NCI-H146 (cell line): ENCODE results near the gene TMPRSS7.
"Not testable (repeated sequence)": the region's sequence is repeated elsewhere in the genome, so short reads cannot be mapped to it uniquely, and the experiment has no call there.

Experiments used
- DNase-seq: peaks from one replicate; lab custom pipeline; 2025; lab: John Stamatoyannopoulos, UW

The TMPRSS7 gene

DNA sequence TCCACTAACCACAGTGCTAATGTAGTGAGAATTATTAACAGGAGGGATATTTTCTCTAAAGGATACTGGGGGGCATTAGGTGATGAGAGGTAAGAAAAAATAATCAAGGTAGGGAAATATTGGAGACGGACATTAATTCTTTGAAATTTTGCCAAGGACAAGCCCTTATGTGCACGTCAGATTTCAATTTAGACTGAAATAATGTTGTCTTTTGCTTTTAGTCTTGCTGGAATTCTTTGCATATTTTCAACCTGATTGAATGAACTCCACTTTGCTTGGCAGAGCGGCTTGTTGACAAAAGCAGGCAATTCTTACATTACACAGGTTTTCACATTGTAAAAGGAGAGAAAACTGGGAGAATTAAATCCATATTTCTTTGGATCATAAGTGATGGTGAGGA lies 26.6 kb downstream of the TMPRSS7 start:
- no peak for DNase-seq

DNA sequence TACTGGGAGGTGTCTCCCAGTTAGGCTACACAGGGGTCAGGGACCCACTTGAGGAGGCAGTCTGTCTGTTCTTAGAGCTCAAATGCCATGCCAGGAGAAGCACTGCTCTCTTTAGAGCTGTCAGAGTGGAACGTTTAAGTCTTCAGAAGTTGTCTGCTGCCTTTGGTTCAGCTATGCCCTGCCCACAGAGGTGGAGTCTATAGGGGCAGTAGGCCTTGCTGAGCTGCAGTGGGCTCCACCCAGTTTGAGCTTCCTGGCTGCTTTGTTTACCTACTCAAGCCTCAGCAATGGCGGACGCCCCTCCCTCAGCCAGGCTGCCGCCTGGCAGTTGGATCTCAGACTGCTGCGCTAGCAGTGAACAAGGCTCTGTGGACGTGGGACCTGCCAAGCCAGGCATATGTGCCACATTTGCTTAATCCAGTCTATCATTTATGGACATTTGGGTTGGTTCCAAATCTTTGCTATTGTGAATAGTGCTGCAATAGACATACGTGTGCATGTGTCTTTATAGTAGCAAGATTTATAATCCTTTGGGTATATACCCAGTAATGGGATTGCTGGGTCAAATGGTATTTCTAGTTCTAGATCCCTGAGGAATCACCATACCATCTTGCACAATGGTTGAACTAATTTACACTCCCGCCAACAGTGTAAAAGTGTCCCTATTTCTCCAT lies 38.0 kb downstream of the TMPRSS7 start:
- DNase-seq = not testable (repeated sequence)

DNA sequence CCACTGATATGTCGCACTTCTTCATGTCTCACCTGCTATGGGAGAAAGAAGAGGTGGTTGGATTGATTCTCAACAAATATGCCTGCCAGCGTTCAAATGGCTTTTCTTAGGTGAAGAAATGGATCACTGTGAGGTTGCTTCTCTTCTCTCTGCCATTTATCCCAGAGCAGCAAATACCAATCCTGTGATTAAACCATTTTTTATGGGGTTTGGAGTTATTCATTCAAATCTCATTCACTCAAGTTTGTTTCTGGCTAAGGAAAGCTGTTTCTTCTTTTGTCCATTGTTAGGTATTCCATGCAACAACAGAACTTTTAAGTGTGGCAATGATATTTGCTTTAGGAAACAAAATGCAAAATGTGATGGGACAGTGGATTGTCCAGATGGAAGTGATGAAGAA lies 39.5 kb downstream of the TMPRSS7 start:
- no peak for DNase-seq

GRCh38 chr3:112074616-112075497 lies 40.3 kb downstream of the TMPRSS7 start:
- peak; percentile 91 for DNase-seq

GRCh38 chr3:112078125-112079083 lies 43.9 kb downstream of the TMPRSS7 start:
- no peak for DNase-seq

DNA sequence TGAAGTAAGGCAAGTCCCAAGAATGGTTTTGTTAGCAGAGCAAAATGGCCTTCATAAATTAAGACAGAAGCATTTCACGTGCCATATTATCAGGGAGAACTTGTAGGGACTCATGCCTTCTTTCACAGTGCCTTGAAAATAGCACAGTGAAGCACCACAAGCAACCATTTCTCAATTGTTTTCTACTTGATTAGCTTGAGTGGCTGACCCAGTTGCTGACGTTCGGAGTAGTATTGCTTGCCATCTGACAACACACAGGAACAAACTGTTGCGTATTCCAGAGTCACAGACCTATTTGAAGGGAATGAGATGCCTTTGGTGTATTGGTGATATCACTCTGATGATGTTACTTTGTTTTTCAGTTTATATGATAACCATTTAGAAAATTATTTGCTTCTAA lies 48.7 kb downstream of the TMPRSS7 start:
- no peak for DNase-seq

DNA sequence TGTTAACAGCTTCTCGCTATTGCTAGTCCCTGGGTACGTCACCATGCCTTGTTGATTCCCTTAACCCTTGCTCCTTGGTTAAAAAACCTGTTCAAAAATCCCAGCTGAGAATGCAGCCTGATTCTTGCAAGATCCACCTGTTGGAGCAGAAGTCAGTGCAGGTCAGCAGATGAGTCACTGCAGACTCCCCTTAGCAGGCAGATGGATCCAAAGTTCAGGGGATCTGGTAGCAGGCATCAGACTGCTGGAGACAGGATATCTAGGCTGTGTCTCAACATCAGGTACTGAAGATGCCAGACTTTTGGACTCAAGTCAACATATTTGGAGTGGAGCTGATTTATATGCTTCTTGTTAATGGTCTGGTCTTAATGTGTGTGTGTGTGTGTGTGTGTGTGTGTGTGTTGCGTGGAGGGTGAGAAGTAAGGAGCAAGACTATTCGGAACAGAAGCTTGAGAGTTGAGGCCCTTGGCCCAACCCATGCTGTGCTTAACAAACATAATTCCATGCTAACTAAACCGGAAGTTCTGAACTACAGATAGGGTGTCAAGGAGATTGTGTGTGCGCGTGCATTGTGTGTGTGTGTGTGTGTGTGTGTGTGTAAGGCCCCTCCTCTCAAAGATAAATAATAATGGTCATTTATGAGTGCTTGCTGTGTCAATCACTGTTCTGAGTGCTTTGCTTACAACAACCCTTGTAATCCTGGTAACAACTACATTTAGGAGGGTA lies 50.6 kb downstream of the TMPRSS7 start:
- DNase-seq = peak; percentile 76

DNA sequence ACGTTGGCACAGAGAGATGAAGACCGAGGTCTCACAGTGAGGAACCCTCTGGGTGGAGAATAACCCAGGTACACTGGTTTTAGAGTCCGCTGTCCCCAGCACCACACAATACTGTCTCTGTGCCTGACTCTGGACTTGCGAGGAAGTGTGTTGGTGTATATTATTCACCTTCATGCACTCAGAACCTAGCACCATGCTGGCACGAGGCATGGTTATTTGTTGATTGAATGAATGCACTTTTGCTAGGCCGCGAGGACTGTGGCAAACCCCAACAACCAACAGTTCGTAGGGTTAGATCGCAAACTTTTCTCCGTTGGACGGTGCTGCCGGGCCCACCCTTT lies 51.2 kb downstream of the TMPRSS7 start:
- no peak for DNase-seq

GRCh38 chr3:112086076-112086854 lies 51.7 kb downstream of the TMPRSS7 start, which contains the start of gene C3orf52:
C3orf52 (plus strand) TSS chr3:112086389; CDS start chr3:112086408, 19 bp downstream.
- DNase-seq = peak; percentile 98

- peak; percentile 46 for DNase-seq
Observed at GRCh38 chr3:112086875-112087524, 52.5 kb downstream of the TMPRSS7 start.

DNA sequence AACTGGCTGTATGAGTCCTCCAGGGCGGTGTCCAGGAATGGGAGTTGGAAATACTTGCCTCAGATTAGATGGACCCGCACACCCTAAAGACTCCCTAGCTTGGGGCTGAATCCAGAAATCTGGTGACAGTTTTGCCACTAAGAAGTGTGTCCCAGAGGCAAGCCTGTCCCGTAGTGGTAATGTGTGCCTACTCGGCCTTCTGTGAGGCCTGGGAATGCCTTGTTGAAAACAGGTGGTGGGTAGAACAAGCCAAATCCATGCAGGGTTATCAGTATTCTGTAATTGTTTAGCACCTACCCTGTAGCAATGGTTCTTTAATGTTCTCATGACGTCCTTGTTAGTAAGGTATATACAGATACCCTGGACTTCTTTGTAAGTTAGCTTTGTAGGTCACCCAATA lies 53.2 kb downstream of the TMPRSS7 start:
- no peak for DNase-seq

DNA sequence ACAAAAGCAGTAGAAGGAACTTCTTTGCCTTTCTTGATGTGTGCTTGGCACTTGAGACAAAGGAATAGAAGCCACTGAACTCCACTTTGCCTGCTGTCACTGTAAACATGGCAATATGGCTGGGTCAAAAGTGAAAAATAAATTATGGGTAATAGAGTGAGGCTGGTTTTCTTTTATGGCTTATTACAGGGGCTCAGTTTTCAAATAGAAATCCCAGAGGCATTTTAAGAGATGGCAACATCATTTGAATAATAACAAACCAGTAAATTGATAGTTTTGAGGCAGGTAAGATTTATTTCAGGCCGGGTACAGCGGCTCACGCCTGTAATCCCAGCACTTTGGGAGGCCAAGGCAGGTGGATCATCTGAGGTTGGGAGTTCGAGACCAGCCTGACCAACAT lies 54.4 kb downstream of the TMPRSS7 start:
- DNase-seq = no peak

DNA sequence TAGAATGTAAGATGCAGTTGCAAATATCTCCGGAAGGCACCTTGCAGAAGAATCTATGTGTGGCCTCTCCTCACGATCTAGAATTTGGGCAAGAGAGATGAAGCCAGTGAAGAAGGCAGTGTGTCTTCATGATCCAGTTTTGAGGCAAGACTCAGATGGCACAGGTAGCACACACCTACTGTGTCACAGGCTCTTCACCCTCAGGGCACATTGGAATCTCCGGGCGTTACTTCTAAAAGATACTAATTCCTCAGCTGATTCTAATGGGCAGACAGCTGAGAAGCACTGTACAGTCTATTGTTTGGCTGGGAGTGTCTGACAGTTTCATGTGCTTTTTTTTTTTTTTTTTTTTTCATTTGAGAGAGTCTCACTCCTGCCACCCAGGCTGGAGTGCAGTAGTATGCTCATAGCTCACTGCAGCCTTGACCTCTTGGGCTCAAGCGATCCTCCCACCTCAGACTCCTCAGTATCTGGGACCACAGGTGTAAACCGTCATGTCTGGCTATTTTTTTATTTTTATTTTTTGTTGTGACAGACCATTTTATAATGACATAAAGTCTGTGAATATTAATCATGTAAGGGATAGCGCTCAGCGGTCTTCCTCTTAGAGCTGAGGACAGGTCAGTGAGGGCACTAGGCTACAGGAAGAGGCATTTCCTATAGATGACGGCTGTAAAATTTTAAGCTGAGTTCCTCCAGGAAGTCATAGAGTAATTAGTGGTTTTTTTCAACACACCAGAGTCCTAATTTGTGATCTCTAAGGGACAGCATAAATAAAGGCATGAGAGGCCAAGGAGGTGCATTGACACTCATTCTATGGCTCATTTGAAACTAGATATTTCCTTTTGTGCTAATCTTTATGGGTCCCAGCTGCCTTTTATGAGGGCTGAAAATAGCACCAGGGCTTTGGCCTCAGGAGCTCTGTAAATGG lies 55.7 kb downstream of the TMPRSS7 start:
- peak; percentile 83 for DNase-seq

- peak; percentile 88 for DNase-seq
Observed at GRCh38 chr3:112090887-112091586, 56.5 kb downstream of the TMPRSS7 start.

DNA sequence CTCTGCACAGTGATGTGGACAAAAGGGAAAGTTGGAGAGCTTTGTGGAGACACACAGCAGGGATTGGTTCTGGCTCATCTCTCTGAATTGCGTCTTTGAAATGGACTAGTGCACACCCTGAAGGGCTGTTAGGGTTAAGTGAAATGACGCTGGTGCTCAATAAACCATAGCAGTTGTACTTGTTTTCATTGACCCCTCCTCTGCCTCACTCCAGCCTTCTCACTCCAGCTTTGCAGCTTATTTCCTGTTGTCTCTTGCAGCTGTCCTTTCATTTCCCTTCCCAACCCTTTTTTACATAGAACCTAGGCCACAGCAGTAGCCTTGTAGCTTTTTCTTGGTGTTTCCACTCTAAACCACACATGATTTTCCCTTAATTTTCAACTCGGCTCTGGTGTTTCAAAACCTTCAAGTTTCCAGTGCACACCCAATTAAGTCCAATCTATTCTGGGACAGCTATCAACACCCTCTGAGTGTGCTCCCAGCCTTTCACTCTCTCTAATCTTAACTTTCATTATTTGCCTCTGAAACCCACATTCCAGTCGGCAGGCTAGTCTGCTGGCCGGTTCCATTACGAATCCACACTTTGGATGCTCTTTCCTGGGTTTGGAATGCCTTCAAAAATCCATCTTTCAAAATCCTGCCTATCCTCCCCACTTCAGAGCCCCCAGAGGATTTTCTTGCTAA lies 58.1 kb downstream of the TMPRSS7 start:
- peak; percentile 54 for DNase-seq

DNA sequence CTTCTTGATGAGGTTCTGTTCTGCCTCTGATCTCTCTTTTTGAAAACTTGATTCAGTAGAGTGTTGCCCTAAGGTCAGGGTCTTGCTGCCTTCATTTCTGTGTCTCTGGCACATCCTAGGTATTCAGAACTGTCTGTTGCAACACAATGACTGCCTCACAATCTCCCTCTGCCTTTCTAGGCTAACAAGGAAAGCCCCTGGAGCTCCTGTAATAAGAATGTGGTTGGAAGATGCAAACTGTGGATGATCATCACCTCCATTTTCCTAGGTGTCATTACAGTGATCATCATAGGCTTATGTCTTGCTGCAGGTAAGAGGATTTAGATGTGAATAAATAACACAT lies 58.6 kb downstream of the TMPRSS7 start:
- no peak for DNase-seq

DNA sequence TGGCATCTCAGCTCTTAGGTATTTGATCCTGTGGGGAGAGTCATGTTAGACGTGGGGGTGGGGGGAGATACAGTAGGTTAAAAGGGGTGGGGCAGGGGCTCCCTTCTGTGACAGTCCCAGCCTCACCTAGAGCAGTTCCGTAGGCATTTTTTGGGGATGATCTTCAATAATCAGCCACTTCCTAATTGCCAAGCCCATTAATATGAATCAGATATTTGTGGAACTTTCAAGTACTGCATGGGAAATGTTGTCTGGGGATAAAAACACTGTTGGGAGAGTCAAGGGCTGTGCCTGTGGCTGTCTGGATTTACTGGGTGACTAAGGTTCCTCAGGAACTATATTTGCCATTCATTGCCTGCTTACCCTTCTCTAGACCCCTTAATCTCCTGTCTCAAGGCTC lies 61.2 kb downstream of the TMPRSS7 start:
- DNase-seq = no peak

GRCh38 chr3:112096176-112096575 lies 61.6 kb downstream of the TMPRSS7 start:
- no peak for DNase-seq
